ENCODE data around the gene MYLK2.

GRCh38 chr20:31838646-31839292, 19.6 kb downstream of the MYLK2 start:
- TF ChIP-seq CTCF (IDR thresholded peaks at IDR 0.05) (no peak), POLR2A (IDR thresholded peaks at IDR 0.05) (no peak)

Data from uterus (tissue), 2 donors.